Lower leg skin (tissue), 3 donors: Measurements from ENCODE around the gene MOB4.

Source experiments
- POLR2A ChIP-seq, 2 donors: fragments of 450-650 bp; IDR thresholded peaks; one replicate each; pipeline ENCODE4 v1.6.1; 2016 to 2017; ENCODE audit warnings: antibody characterized with exemption in 2 of 2, mild to moderate bottlenecking in 1 of 2, moderate library complexity in 1 of 2
- TF ChIP-seq, protein P1 (sequence below), 3 donors: fragments of 450-650 bp; IDR thresholded peaks; one replicate each; pipeline ENCODE4 v1.5.1; 2016; ENCODE audit warnings: antibody characterized with exemption in 3 of 3, mild to moderate bottlenecking in 3 of 3, moderate library complexity in 2 of 3

DNA sequence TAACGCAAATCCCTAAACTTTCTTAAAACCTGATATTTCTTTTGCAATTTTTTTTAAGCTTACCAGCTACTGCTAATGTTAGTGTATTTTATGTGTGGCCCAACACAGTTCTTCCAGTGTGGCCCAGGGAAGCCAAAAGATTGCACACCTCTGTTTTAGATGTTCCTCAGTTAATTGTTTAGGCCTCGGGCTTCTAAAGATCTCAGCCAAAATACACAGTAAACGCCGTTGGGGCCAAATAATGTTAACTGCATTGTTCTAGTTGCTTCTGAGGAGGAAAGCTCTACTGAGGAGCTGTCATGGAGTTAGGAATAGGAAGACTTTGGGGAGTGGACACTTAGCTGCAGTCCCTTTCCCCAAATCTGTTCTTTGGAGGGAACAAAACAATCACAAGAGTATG lies 13.7 kb upstream of the MOB4 start:
- TF ChIP-seq, protein P1, sequence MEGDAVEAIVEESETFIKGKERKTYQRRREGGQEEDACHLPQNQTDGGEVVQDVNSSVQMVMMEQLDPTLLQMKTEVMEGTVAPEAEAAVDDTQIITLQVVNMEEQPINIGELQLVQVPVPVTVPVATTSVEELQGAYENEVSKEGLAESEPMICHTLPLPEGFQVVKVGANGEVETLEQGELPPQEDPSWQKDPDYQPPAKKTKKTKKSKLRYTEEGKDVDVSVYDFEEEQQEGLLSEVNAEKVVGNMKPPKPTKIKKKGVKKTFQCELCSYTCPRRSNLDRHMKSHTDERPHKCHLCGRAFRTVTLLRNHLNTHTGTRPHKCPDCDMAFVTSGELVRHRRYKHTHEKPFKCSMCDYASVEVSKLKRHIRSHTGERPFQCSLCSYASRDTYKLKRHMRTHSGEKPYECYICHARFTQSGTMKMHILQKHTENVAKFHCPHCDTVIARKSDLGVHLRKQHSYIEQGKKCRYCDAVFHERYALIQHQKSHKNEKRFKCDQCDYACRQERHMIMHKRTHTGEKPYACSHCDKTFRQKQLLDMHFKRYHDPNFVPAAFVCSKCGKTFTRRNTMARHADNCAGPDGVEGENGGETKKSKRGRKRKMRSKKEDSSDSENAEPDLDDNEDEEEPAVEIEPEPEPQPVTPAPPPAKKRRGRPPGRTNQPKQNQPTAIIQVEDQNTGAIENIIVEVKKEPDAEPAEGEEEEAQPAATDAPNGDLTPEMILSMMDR (IDR thresholded peaks at IDR 0.05) = no peak
- no peak for TF ChIP-seq POLR2A (IDR thresholded peaks at IDR 0.05)
